Glomerular visceral epithelial cell (primary cell): ENCODE measurements around the gene GCM1.
"Not testable (repeated sequence)": the region's sequence is repeated elsewhere in the genome, so short reads cannot be mapped to it uniquely, and the experiment has no call there.

Experiments
- DNase-seq: peaks from one replicate; pipeline ENCODE4 v3.0.0-alpha.2; 2016; ENCODE audit errors: extremely low spot score

The GCM1 gene

GRCh38 chr6:53148684-53149083, at the start of gene GCM1:
GCM1 (minus strand) TSS chr6:53148841; CDS start chr6:53145632, 3,209 bp downstream.
- DNase-seq, result no peak

DNA sequence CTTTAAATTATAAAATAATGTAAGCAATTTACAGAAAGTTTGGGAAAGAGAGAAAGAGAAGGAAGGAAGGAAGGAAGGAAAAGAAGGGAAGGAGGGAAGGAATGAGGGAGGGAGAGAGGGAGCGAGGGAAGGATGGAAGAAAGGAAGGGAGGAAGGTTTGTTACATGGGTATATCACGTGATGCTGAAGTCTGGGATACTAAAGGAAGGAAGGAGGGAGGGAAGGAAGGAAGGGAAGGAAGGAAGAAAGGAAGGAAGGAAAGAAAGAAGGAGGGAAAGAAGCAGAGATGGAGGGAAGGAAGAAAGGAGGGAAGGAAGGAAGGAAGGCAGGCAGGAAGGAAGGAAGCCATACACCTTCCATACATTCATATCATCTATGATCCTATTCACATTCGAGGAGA, 48.9 kb upstream of the GCM1 start:
- DNase-seq, result no peak

DNA sequence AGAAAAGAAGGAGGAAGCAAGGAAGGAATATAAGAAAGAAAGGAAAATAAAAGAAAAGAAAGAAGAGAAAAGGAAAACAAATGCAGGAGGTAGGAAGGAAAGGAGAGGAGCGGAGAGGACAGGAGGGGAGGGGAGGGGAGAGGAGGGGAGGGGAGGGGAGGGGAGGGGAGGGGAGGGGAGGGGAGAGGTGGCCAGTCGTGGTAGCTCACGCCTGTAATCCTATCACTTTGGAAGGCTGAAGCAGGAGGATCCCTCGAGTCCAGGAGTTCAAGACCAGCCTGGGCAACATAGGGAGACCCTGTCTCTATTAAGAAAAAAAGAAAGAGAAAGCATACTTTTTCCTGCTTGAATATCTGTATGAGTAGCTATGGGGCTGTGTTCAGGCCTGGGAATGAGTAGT, 46.4 kb upstream of the GCM1 start:
- no peak for DNase-seq

GRCh38 chr6:53192682-53193188, 44.1 kb upstream of the GCM1 start:
- DNase-seq, result no peak

DNA sequence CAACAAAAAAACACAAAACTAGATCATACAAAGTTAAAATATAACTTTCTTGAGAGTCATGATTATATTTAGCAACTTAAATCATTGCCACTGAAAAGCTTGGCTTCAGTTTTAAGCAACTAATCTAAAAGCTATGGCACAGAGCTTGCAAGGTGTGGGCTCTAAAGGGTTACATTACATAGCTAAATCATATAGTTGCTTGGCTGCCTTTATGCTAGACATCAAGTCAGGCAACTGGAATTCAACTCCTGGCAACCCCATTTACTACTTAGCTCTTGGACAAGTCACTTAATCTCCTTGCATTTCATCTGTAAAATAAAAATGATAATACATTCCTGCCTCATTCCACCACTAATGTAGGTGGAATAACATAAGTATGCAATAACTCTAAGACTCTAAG, 40.9 kb upstream of the GCM1 start:
- peak; percentile 51 for DNase-seq

DNA sequence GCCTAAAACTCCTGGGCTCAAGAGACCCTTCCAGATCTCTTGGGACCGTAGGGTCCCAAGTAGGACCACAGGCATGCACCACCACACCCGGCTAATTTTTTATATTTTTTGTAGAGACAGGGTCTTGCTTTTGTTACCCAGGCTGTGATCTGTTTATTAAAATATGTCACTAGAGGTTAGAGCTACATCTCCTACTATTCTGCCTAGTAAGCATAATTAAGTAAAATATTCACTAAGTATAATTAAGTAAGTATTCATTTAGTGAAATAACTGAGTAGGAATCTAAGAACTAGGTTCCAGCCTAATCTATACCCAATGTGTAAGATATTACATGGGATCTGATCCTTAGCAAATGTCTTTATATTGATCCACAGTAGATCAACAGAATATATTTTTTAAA, 40.2 kb upstream of the GCM1 start:
- DNase-seq, result no peak

GRCh38 chr6:53180678-53181077, 32.0 kb upstream of the GCM1 start:
- no peak for DNase-seq

- DNase-seq, result no peak
Measured at GRCh38 chr6:53179961-53180651, 31.5 kb upstream of the GCM1 start.

DNA sequence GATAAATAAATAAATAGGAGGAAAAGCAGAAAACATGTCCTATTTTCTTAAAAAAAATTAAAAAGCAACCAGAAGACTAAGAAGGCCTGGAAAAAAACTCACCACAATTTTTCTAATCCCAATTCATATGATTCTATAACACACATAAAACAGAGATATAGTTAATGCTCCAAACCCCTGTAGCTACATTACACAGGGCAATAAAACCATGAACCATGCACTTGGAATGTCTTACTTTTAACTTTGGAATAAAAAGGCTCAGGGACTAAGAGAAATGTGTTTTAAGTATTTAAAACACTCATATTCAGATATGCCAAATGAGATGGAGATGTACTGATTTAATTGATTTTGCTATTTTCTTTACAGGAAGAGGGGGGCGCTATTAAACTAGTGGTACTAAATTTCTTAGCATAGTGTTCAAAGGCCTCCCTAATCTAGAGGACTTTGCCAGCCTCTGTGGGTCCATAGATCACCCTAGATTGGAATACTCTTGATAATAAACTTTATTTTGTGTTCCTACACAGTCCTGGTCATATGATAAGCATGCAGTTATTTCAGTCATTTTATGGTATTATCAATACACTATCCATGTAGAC, 30.3 kb upstream of the GCM1 start:
- DNase-seq, result no peak

DNA sequence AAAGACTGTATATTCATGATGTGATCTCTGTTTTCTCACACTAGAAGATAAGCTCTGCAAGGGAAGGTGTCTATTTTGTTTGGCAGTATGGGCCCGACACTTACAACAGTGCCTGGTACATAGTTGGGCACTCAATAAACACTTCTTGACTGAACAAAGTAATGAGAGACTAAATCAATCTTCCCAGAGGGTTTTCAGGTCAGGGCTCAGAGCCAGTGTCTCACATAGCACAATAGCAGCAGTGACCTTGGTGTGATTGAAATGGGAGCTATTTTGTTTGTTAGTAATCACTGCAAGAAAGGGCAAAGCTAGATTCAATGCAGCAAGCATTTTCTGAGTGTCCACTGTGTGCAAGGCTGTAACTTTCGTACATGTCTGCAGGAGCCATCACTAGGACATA, 26.4 kb upstream of the GCM1 start:
- DNase-seq, result no peak

DNA sequence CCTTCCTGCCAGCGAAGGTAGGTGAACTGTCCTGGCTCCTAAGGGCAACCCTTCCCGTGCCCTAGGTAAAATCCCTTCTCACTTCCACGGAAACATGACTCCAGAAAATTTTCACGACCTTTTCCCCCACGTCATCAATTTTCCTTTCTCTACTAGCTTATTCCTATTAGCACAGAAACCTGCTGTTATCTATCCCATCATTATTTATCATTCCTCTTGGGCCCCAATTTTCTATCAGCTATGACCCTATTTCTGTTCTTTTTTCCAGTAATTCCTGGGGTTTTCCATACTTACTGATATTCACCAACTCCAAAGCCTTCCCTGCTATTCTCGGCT, 23.8 kb upstream of the GCM1 start:
- DNase-seq, result no peak

DNA sequence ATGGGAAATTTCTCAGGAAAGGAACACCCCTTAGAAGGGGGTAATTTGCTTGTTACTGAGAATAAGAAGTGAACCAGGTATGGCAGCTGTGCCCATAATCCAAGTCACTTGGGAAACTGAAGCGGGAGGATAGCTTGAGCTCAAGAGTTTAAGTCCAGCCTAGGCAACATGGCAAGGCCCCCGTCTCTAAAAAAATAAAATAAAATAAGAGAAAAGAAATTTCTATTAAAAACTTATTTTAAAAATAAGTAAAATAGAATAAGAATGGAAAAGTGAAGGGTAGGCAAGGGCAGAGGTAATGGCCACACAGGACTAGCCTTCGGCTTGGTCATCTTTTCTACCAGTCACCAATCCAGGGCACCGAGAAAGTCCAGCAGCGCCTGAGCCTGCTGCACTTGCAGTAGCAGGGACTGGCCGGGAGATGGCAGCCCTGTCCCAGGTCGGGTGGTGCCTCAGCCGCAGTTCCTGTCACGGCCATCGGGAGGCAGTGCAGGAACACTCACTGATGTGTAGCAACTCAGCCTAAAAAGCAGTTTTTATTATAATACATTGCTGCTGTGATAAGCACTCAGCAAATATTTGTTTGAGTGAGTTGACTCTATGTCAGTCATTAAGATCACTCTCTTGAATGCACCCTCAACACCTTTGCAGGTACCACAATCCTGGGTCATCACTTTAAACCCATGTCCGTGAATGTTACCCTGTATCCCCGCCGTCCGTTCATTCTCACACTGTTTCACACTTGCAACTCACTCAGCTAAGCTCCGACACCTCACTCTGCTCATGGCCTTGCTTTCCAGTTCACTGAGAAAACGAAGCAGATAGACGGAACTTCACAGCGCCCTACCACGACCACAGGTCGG, 23.2 kb upstream of the GCM1 start:
- peak; percentile 85 for DNase-seq

- DNase-seq, result peak; percentile 48
Measured at GRCh38 chr6:53168516-53169267, 20.1 kb upstream of the GCM1 start.

- DNase-seq, result no peak
Measured at GRCh38 chr6:53165293-53165692, 16.7 kb upstream of the GCM1 start.

GRCh38 chr6:53162606-53163005, 14.0 kb upstream of the GCM1 start:
- DNase-seq, result no peak

DNA sequence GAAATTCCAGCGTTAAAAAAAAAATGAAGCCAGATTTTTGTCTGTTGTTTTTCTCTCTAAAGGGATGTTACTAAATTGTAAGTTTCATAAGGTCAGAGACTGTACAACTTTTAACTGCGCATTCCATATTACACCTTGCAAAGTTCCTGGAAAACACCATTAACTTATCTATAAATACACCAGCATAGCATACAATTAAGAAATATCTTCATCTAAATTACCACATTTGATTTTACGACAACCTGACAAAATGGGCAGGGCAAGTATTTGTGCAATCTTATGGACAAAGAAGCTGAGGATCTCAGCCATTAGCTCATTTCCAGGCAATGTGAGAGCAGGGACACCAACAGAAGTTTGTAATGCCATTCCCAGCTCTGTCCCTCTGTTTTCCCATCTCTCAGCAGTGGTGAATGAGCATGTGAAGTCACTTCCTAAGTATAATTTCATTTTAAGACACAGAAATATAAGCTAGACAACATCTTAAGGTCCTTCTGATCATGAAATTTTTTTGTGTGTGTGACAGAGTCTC, 12.9 kb upstream of the GCM1 start:
- no peak for DNase-seq

- no peak for DNase-seq
Measured at GRCh38 chr6:53159558-53159957, 10.9 kb upstream of the GCM1 start.

GRCh38 chr6:53158076-53158475, 9.4 kb upstream of the GCM1 start:
- DNase-seq, result not testable (repeated sequence)

DNA sequence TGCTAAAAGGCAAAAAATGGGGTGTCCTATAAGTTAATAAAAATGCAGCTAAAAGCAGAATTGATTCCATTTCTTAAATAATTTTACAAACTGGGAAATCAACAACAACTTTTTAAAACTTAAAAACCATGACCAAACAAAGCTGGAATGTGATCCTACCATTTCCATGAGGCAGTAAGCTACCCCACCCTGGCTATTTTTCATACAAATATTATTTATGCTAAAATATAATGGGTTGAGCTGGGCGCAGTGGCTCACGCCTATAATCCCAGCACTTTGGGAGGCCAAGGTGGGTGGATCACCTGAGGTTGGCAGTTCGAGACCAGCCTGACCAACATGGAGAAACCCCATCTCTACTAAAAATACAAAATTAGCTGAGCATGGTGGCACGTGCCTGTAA, 6.6 kb upstream of the GCM1 start:
- not testable (repeated sequence) for DNase-seq

DNA sequence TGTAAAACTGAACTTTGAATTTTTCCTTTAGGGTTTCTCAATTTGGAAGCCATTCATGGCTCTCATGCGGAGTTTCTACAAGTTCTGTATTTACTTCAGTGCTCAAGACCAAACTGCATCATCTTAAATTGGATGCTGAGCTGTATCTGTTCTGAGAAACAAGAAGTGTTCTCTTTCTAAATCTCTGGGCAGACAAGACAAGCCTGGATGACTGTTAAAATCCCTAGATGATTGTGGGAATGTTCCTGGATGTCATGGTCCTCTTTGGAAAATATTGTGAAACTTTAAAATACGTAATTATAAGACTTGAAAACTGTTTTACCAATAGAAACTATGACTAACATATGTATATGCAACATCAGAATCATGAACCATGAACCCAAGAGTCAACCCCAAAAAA, 6.2 kb upstream of the GCM1 start:
- DNase-seq, result no peak

GRCh38 chr6:53154071-53154470, 5.4 kb upstream of the GCM1 start:
- no peak for DNase-seq

GRCh38 chr6:53152576-53152975, 3.9 kb upstream of the GCM1 start:
- no peak for DNase-seq
